Activated CD8-positive, alpha-beta memory T cell treated with anti-CD3 and anti-CD28 coated beads for 48 hours (primary cell): ENCODE measurements around the gene BMERB1.
"Not testable (repeated sequence)": the region's sequence is repeated elsewhere in the genome, so short reads cannot be mapped to it uniquely, and the experiment has no call there.

ENCODE experiments used
- DNase-seq, 3 experiments: peaks; one replicate each; pipeline ENCODE4 v3.0.0-alpha.2; 2020; ENCODE audit warnings: low read depth in 2 of 3, low spot score in 2 of 3

Gene BMERB1

GRCh38 chr16:15434425-15435215 is at the start of gene BMERB1:
Gene BMERB1, plus strand, starts transcription at chr16:15434588. Its CDS starts 66 bp downstream, at chr16:15434654.
- DNase-seq, result peak; percentile 37 to 55 (median 52)

- DNase-seq, result not testable (repeated sequence)
Measured at GRCh38 chr16:15388060-15388459, 46.3 kb upstream of the BMERB1 start.

GRCh38 chr16:15389916-15390315 is 44.5 kb upstream of the BMERB1 start:
- DNase-seq, result not testable (repeated sequence)

- not testable (repeated sequence) for DNase-seq
Measured at GRCh38 chr16:15393025-15393424, 41.4 kb upstream of the BMERB1 start.

GRCh38 chr16:15395631-15396508 is 38.5 kb upstream of the BMERB1 start, which contains the start of gene MPV17L:
Gene MPV17L, plus strand, starts transcription at chr16:15395754. Its CDS starts 144 bp downstream, at chr16:15395898.
- peak in 1 of 3 experiments; percentile 1 for DNase-seq

- not testable (repeated sequence) for DNase-seq
Measured at GRCh38 chr16:15396509-15396829, 37.9 kb upstream of the BMERB1 start.

GRCh38 chr16:15396948-15397594 is 37.3 kb upstream of the BMERB1 start:
- no peak for DNase-seq

- DNase-seq, result no peak
Measured at GRCh38 chr16:15398618-15399316, 35.6 kb upstream of the BMERB1 start.

GRCh38 chr16:15399317-15399716 is 35.1 kb upstream of the BMERB1 start:
- no peak for DNase-seq

GRCh38 chr16:15400314-15400713 is 34.1 kb upstream of the BMERB1 start:
- not testable (repeated sequence) for DNase-seq

- no peak for DNase-seq
Measured at GRCh38 chr16:15401972-15402371, 32.4 kb upstream of the BMERB1 start.

GRCh38 chr16:15403392-15403995 is 30.9 kb upstream of the BMERB1 start:
- DNase-seq, result no peak

GRCh38 chr16:15404091-15404490 is 30.3 kb upstream of the BMERB1 start:
- DNase-seq, result not testable (repeated sequence)

GRCh38 chr16:15404792-15405191 is 29.6 kb upstream of the BMERB1 start:
- no peak for DNase-seq

- DNase-seq, result not testable (repeated sequence)
Measured at GRCh38 chr16:15407756-15408155, 26.6 kb upstream of the BMERB1 start.

GRCh38 chr16:15409476-15409875 is 24.9 kb upstream of the BMERB1 start:
- DNase-seq, result not testable (repeated sequence)

GRCh38 chr16:15415511-15415985 is 18.8 kb upstream of the BMERB1 start:
- no peak for DNase-seq

GRCh38 chr16:15417197-15417596 is 17.2 kb upstream of the BMERB1 start:
- DNase-seq, result no peak

- no peak for DNase-seq
Measured at GRCh38 chr16:15418206-15418605, 16.2 kb upstream of the BMERB1 start.

GRCh38 chr16:15421696-15422095 is 12.7 kb upstream of the BMERB1 start:
- not testable (repeated sequence) for DNase-seq
